GM19025 (cell line): ENCODE data around the gene FASTKD2.
"Not testable (repeated sequence)": the region's sequence is repeated elsewhere in the genome, so short reads cannot be mapped to it uniquely, and the experiment has no call there.

ENCODE experiments used
- ATAC-seq: cut with Tn5 transposase; IDR thresholded peaks from one replicate; pipeline ENCODE4 v1.9.1; 2021; ENCODE audit warnings: mild to moderate bottlenecking, low read depth, moderate library complexity; ENCODE audit not compliant: unreplicated experiment

FASTKD2 gene

DNA sequence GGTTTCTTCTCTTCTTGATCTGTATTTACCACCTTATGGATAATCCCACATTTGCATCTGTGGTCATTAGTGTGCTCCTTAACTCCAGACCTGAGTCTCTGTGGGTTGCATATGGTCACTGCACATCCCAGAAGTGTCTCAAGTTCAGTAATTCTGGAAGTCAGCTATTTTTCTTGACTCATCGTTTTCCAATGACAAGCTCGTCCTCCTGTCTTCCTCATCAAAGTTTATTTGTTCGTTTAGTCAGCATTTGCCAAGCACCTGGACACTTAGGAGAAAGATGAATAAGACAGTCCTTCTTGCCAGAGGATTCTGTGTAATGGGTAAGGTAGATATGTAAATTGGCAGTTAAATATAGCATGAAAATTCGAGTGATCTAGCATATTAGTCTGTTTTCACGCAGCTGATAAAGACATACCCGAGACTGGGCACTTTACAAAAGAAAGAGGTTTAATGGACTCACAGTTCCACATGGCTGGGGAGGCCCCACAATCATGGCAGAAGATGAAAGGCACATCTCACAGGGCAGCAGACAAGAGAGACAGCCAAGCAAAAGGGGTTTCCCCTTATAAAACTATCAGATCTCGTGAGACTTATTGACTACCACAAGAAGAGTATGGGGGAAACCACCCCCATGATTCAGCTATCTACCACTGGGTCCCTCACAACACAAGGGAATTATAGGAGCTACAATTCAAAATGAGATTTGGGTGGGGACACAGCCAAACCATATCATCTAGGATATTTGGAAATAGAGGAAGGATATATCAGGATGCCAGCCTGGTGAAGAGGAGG lies 19.4 kb downstream of the FASTKD2 start:
- no peak for ATAC-seq

DNA sequence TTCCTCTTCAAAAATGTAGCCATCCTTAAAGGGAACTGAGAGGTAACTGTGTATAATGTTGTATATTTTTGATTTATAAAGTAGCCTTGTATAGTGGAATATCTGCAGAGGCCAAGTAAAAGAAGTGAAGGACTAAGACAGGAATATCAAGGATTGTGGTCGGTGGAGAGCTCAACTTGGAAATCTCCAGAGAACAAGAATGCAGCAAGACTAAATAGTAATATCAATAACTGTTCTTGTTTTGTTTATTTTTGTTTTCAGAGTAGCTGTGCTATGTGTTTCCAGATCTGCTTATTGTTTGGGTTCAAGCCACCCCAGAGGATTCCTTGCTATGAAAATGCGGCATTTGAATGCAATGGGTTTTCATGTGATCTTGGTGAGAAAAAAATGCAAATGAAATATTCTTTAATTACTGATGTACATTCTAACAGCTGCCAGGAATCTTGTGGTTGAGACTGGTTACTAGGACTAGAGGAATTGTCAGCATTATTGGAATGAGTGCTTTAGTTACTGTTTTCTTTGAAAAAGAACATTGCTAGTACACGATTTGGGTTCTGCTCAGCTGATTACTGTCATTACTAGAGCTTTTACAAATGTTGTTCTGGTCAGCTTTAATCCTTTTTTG lies 25.0 kb downstream of the FASTKD2 start:
- no peak for ATAC-seq

DNA sequence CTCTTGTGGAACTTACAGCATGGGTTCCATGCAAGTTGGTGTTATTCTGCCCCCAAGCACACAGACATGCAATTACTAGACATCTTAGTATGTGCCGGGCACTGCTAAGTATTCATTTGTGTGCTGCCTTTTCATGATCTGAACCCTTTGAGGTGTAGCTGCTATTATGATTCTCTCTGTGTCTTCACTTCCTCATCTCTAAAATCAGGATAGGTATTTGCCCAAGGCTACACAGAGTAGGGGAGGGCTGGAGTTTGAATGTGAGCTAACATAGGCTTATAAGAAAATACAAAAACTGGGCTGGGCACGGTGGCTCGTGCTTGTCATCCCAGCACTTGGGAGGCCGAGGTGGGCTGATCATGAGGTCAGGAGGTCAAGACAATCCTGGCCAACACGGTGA lies 27.2 kb downstream of the FASTKD2 start:
- no peak for ATAC-seq

DNA sequence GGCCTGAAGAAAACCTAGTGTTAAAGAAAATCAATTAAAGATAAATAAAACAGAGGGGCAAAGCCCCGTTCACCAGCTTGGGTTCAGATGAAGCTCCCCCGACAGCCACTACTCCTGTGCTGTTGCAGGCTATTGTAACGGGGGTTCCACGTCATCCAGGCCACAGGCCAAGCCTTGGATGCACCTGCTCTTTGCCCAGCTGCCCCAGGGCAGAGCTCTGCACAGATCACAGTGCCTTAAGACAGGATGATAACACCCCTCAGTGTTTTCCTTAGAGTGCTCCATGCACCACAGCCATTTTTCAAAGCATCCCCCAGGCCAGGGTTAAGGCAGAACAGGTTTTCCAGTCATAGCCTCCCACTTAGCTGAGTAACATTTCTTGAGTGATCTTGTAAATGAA lies 32.0 kb downstream of the FASTKD2 start:
- ATAC-seq: no peak

DNA sequence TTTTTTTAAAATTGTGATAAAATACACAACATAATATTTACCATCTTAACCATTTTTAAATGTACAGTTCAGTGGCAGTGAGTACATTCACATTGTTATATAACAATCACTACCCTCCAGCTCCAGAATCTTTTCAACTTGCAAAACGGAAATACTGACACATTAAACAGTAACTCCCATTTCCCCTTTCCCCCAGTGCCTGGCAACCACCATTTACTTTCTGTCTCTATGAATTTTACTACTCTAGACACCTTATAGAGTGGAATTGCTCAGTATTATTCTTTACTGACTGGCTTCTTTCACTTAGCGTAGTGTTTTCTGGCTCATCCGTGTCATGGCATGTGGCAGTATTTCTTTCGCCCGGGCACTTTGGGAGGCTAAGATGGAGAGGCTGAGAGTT lies 32.6 kb downstream of the FASTKD2 start:
- ATAC-seq: no peak

DNA sequence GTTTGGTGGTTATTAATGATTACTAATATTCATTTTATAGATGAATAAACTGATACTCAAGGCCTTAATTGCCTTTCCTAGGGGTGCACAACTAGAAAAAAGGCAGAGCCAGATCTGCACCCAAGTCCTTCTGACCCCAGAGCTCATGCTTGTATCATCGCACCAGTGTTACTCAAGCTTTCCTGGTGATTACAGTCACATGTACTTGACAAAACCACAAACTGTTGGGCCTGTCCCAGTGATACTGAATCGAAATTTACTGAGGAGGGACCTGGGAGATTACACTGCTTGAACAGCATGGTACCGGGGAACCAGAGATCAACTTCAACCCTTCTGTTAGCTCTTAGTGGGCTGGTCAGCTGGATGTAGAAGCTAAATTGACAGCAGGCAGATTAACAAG lies 33.7 kb downstream of the FASTKD2 start:
- ATAC-seq: no peak

DNA sequence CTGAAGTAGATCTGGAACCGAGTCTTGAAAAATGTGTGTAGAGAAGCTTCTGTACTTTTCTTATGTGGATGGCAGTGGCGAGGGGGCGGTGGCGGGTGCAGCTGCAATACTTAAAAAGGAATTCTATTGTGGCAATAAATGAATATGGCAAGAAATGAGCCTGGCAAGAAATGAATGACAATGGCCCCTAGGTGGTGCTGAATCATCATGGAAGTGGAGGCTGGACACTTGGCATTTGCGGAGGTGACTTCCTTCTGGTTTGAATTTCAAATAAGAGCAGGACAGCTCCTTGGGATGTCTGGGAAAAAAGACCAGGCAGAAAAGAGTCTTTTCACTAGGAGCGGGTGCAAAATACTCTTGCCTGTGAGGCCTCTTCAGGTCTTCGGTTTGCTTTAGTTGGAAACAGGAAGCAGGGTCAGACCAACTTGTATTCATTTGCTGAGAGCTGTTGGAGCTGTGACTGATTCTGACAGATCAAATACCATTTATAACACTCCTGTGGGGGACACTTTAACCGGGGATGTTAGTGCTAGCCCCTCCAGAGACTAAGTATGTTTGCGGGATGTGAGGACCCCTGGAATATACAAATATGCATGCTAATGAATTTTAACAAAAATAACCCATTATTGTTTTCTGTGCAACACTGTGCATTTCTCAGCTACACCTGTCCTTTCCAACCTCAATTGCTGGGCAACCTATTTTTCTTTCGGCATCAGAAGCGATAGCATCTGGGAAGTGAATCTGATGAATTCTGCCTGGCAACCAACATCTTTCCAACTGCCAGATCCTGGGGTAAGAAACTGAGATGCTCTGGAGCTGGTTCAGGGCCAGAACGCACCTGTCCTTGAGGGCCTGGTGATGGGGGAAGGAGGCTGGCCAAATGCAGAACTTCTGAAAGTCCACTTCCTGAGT lies 35.4 kb downstream of the FASTKD2 start:
- ATAC-seq: no peak

DNA sequence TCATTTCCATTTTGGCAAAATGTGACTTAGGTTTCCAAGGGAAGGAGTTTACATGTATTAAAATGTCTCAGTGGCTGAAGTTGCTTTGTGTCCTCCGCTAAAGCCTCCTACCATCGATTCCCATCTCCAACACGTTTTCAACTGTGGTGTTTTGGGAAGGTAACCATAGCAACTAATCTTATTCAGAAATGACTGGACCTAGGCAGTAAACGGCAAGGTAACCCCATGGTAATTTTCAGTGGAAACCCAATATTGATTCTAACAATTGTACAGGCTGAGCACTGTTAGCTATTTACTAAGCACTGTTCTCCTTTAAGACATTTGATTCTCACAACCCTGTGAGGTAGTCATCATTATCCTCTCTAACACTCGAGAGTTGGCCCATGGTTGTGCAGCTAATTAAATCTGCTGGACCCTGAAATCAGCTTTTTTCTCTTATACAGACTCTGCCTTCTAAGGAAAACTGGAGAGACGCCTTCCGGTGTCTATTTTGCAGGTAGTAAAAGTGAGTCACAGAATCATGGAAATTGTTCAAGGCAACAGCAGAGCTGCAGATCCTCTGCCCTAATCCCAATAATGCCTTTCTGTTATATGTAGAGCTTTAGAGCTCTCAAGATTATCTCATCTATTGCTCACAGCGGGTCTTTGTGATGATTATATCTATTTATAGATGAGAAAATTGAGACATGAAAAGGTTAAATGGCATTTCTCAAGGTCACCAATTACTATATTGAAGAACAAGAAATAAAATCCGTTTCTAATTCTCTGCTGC lies 36.2 kb downstream of the FASTKD2 start:
- no peak for ATAC-seq

DNA sequence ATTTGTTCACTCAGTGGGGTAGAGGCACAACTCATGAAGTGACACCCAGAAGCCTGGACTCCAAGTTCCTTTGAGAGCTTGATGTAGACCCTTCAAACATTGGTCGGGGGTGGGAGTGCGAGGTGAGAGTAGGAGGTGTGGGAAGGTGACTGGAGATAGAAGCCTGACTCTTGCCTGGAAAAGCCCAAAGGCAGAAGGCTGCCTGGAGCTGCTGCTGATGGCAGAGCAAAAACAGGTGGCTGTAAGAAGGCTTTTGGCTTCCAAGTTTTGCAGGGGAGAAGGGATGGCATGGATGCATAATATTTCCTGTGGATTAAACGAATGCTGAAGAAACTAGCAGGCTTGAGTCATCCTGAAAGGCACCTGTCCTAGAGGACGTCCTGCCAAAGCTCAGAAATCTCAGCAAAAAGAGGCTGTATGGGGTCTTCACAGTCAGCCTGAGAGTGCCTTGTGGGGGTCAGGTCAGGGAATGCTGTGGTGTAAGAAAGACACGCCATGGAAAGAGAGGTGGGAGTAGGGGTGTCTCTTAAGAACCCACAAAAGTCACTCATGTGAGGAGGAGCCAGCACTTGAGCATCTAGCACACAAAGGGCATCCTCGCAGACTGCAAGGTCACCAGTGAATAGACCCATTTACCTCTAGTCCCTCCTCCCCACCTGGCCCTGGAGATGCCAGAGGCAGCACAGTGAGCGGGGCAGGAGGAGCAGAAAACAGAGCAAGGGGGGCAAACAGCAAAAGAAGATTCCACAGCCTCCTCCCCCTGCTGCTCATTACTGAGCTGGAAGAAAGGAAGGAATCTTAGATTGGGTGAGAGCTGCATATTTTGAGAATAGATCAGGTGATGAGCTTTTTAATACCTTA lies 37.5 kb downstream of the FASTKD2 start:
- ATAC-seq: no peak

DNA sequence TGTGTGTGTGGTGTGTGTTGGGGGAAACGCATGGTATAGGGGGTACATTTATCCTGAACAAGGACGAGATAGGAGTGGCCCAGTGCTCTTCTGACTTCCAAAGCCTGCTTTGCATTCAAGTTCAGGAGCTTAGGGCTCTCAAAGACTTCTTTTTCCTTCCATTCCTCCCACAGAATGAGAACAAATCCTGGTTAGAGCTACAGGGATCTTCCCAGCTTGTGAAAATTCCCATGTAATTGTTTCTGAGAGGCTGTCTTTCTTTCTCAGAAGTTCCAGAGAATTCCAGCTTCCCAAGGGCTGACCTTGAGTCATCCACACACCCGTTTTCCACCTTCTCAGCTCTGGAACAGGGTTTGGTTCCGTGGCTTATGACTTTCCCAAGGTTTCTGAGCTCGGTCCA lies 38.9 kb downstream of the FASTKD2 start:
- no peak for ATAC-seq

DNA sequence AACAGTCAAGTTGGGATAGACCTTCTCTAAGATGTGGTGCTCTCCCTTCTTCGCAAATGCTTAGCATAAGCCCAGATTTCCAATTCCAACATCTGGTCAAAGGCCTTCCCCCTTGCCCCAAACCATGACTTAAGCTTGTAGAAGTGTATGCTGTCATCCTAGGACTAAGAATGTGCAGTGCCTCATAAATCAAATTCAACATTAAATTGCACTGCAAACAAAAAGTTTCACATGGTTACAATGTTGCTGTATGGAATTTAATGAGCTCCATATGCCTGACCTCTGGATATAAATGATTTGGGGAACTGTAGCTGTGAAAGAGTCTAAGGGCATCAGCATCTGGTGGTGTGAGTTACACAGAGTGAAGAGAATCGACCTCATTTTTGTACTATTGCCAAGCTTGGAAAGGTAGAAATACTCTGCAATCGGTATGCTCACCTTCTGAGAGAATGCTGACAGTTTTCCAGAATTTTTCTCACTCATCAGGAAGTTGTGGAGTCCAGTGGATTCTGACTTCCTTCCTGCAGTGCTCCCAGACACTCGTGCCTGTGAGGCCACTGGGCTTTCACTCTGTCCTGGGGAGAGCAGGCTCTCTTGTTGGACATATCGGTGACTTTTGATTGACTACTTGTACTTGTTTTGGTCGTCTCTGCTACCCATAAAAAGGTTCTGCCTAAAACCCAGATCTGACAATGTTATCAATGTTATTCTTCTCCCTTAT lies 40.6 kb downstream of the FASTKD2 start:
- no peak for ATAC-seq

DNA sequence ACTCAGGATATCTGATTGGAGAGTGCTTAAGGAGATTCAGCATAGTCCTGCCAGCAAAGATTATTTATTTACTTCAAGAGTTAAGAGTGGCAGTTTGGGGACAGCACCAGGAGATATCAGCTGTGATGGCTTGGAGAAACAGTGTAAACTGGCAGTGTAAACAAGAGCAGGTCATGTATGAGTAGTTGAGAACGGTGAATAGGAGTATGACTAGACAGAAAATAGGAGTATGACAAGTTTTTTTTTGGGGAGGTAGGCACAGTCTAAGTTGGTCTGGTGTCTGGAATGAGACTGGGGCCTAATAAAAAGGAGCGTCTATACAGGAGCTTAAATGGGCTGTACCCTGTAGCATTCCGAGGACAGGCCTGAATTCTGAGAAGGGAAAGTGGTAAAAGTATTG lies 42.2 kb downstream of the FASTKD2 start:
- ATAC-seq: not testable (repeated sequence)

DNA sequence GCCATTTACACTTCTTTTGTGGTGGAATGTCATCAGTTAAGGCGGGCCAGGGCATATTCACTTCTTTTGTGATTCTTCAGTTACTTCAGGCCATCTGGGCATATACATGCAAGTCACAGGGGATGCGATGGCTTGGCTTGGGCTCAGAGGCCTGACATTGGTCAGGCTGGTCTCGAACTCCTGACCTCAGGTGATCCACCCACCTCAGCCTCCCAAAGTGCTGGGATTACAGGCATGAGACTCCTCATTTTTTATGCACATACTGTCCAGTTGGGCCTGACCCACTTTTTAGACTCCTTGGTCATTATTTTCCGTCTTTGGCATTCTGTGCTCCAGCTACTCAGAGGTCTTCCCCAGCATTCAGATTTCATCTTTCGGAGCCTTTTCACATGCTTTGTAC lies 47.1 kb downstream of the FASTKD2 start:
- ATAC-seq: not testable (repeated sequence)

DNA sequence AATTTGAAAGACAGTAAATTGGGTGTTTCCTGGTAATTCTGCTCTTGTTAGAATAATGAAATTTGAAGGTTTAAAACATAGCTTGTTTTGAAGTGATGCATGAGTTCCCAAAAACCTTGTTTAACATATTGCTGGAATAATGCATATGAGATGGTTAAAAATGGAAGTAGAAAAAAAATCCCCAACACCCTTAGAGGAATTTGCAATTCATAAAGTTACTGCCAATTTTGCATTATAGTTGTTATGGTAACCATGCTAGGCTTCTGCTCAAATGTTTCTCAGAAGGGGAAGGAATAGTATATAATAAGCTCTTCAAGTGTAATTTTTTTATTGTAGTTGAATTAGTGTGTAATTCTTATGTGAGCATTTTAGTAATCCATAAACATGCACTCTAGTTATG lies 49.1 kb downstream of the FASTKD2 start:
- no peak for ATAC-seq

DNA sequence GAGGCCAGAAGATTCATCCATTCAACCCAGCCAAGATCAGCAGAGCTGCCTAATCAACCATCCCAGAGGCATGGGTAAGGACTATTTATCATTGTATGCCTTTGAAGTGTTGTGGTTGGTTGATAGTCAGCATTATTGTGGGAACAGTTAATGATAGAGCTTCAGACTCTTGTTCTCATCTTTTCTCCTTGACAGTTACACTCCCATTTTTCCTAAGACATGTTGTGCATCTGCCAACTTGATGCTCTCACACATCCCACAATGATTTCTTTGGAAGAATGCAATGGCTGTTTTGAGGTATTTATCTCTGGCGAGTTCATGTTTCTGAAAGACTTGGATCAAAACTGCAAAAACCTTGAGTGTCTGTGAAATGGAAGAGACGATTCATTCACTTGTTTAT lies 55.4 kb downstream of the FASTKD2 start:
- ATAC-seq: no peak

DNA sequence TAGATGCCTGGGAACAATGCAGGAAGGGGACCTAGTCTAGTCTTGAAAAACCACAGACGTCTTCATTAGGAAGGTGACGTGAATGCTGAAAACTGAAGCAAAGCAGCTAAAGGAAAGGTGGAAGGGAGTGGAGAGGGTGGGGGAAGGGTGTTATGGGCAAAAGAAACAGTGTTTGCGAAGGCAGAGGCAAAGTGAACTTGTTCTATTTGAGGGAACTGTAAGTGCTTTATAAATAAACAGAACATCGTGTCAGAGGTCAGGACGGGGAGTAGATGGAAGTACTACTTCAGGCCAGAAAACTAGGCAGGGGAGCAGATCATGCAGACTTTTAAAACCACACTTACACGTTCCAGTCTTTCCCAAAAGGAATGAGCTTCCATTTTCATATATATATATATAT lies 57.8 kb downstream of the FASTKD2 start:
- ATAC-seq: no peak

DNA sequence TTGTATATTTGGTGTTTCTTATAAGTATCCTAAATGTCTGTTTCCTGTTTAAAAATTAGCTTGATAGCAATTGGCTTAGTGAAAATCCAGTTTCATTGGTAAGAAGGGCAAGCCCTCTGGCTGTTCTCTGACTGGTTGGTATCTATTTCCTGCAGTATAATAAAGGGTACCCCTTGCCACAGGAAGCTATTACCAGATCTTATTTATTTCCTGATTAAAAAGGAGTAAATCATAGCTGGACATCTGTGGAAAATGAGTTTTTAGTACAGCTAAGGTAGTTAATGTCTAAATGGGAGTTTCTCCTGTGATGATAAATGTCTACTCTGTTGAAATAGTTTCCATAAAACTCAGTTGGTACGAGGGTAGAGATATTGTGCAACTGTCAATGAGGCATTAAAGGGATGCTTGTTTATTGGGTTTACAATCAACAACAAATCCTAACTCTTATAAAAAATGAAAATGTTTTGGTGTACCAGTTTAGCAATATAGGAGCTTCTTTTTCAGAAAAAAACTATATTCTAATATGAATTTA lies 58.7 kb downstream of the FASTKD2 start:
- ATAC-seq: no peak

DNA sequence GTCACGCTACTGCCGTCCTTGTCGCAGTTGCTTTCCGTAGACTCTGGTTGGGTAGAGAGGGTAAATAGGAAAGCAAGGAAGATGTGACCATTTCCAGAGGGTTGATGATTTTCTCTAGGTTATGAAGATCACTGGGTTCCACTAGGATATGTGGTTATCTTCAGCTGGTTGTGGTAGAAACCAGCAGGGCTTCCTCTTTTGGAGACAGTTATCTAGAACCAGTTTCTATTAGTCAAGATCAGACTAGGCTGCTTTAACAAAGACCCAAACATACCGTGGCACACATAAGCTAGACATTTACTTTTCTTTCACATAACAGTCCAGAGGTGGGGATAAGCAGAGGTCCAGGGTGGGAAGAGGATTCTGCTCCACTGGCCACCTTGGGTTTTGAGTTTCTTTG lies 59.6 kb downstream of the FASTKD2 start:
- no peak for ATAC-seq
